ENCODE results near the gene PEMT.

- TF ChIP-seq ZSCAN23 (tag by site-specific recombination; IDR thresholded peaks at IDR 0.05) (no peak), ZNF138 (tag by site-specific recombination; IDR thresholded peaks at IDR 0.05; ENCODE audit: borderline replicate concordance) (no peak), ZNF704 (tag by site-specific recombination; IDR thresholded peaks at IDR 0.05) (no peak)
These were observed 90.4 kb downstream of the PEMT start for GRCh38 chr17:17500999-17501605.

All from HEK293 (cell line).